Neural crest cell (in vitro differentiated cells): ENCODE results near the gene PRMT1. TPM values are rescaled to one million over a fixed set of nuclear protein-coding genes. Genes with fewer than 3 reads are reported as not detected.
A peak's percentile ranks its signal among the peaks of the same experiment; 100 is the strongest.
"Not testable (repeated sequence)": the region's sequence is repeated elsewhere in the genome, so short reads cannot be mapped to it uniquely, and the experiment has no call there.

Source experiments
- DNase-seq: peaks from one replicate; pipeline ENCODE4 v3.0.0; 2021; ENCODE audit warnings: low read depth, mixed read lengths, low spot score
- H3K27ac Mint-ChIP-seq: one replicate; pipeline ENCODE4 v1.8.0; 2021; ENCODE audit warnings: mild to moderate bottlenecking, mixed read lengths; ENCODE audit not compliant: unreplicated experiment
- H3K27me3 Mint-ChIP-seq: 2 replicates; pipeline ENCODE4 v1.8.0; 2021; ENCODE audit warnings: low read depth, mild to moderate bottlenecking, mixed read lengths
- H3K36me3 Mint-ChIP-seq: 2 replicates; pipeline ENCODE4 v1.8.0; 2021; ENCODE audit warnings: low read depth, mild to moderate bottlenecking, mixed read lengths
- H3K4me1 Mint-ChIP-seq: 2 replicates; pipeline ENCODE4 v1.8.0; 2021; ENCODE audit warnings: mixed read lengths
- H3K4me3 Mint-ChIP-seq: one replicate; pipeline ENCODE4 v1.8.0; 2021; ENCODE audit warnings: mild to moderate bottlenecking, mixed read lengths
- H3K9me3 Mint-ChIP-seq: 2 replicates; pipeline ENCODE4 v1.8.0; 2021; ENCODE audit warnings: mixed read lengths
- CTCF ChIP-seq: fragments of 200-600 bp; sonication (generic); conservative IDR thresholded peaks from 2 replicates; pipeline ENCODE4 v1.5.0; 2021; ENCODE audit warnings: antibody characterized with exemption, mild to moderate bottlenecking
- long read RNA-seq: library from polyadenylated mRNA; unstranded; transcript quantifications from one replicate; pipeline ENCODE4 v2.0.0, GENCODE V29; 2020
- total RNA-seq: library from RNA; stranded (reverse); gene quantifications from 2 replicates; pipeline ENCODE4 v1.2.1, GENCODE V29; 2021

PRMT1 gene
- total RNA-seq = 454 and 470 TPM in 2 replicates
- long read RNA-seq, transcript PRMT1-201 (10 exons, 1,393 nt) = major isoform, 109 of 128 reads
- long read RNA-seq, partial matches to known transcripts = 7 of 128 reads
- long read RNA-seq, other reads (novel, unspliced or antisense) = 8 of 128 reads

GRCh38 chr19:49677231-49677900 lies at the start of gene PRMT1:
Gene PRMT1 (plus strand): TSS chr19:49677271. CDS start chr19:49677281, 10 bp downstream.
- peak within 1 kb of the TSS; percentile 100 for H3K27ac Mint-ChIP-seq
- peak; percentile 51 for DNase-seq
- peak within 1 kb of the TSS; percentile 100 for H3K4me3 Mint-ChIP-seq
- H3K36me3 Mint-ChIP-seq = peaks cover 7% of the 10 kb centered on the region
- H3K4me1 Mint-ChIP-seq = peaks cover 36% of the 10 kb centered on the region
- no peak for TF ChIP-seq CTCF
- no peaks in the 10 kb centered on the region for H3K9me3 Mint-ChIP-seq
- H3K27me3 Mint-ChIP-seq = peaks cover 6% of the 10 kb centered on the region

GRCh38 chr19:49629659-49630058 lies 47.4 kb upstream of the PRMT1 start:
- no peak overlapping the region for H3K27ac Mint-ChIP-seq

GRCh38 chr19:49631014-49631588 lies 46.0 kb upstream of the PRMT1 start:
- peak overlapping the region; percentile 61 for H3K4me3 Mint-ChIP-seq
- DNase-seq = no peak
- TF ChIP-seq CTCF = no peak
- H3K4me1 Mint-ChIP-seq = peaks cover 15% of the 10 kb centered on the region
- H3K27me3 Mint-ChIP-seq = peaks cover 17% of the 10 kb centered on the region
- H3K27ac Mint-ChIP-seq = peak overlapping the region; percentile 83
- H3K36me3 Mint-ChIP-seq = peaks cover 6% of the 10 kb centered on the region
- no peaks in the 10 kb centered on the region for H3K9me3 Mint-ChIP-seq

More at GRCh38 chr19:49629659-49630058, 47.4 kb upstream of the PRMT1 start:
- Mint-ChIP-seq H3K9me3 (no peaks in the 10 kb centered on the region), H3K27me3 (peaks cover 2% of the 10 kb centered on the region), H3K4me1 (peaks cover under 1% of the 10 kb centered on the region), H3K36me3 (peaks cover 6% of the 10 kb centered on the region), H3K4me3 (peak overlapping the region; percentile 9)
- TF ChIP-seq CTCF = no peak
- DNase-seq = no peak

GRCh38 chr19:49631610-49632192 lies 45.4 kb upstream of the PRMT1 start:
- TF ChIP-seq CTCF = no peak
- H3K4me1 Mint-ChIP-seq = peaks cover 21% of the 10 kb centered on the region
- H3K4me3 Mint-ChIP-seq = peak overlapping the region; percentile 57
- peaks cover 6% of the 10 kb centered on the region for H3K36me3 Mint-ChIP-seq
- peaks cover 23% of the 10 kb centered on the region for H3K27me3 Mint-ChIP-seq
- no peak for DNase-seq
- no peak overlapping the region for H3K27ac Mint-ChIP-seq
- H3K9me3 Mint-ChIP-seq = no peaks in the 10 kb centered on the region

- peaks cover 6% of the 10 kb centered on the region for H3K36me3 Mint-ChIP-seq
- DNase-seq = no peak
- peaks cover 25% of the 10 kb centered on the region for H3K4me1 Mint-ChIP-seq
- peaks cover 30% of the 10 kb centered on the region for H3K27me3 Mint-ChIP-seq
- no peak for TF ChIP-seq CTCF
- no peaks in the 10 kb centered on the region for H3K9me3 Mint-ChIP-seq
- H3K4me3 Mint-ChIP-seq = no peak overlapping the region
- no peak overlapping the region for H3K27ac Mint-ChIP-seq
Observed at GRCh38 chr19:49632576-49632975, 44.5 kb upstream of the PRMT1 start.

- H3K9me3 Mint-ChIP-seq, H3K36me3 Mint-ChIP-seq, H3K27ac Mint-ChIP-seq, DNase-seq: not testable (repeated sequence)
- peaks cover 29% of the 10 kb centered on the region for H3K4me1 Mint-ChIP-seq
- H3K4me3 Mint-ChIP-seq = peak overlapping the region; percentile 15
- H3K27me3 Mint-ChIP-seq = peaks cover 34% of the 10 kb centered on the region
Observed at GRCh38 chr19:49633273-49633672, 43.8 kb upstream of the PRMT1 start.
